Prostate gland (tissue), 2 donors: Measurements from ENCODE around the gene PTPN18. TPM values are rescaled to one million over a fixed set of nuclear protein-coding genes. Genes with fewer than 3 reads are reported as not detected.

Source experiments
- small RNA-seq, 2 donors: library from RNA; depleted of rRNA; stranded (forward); fragments of <200 nt; gene quantifications; one replicate each; pipeline ENCODE3, GENCODE V24; 2016
- total RNA-seq, 2 donors: library from RNA; depleted of rRNA; stranded (reverse); fragments of >200 nt; gene quantifications; one replicate each; pipeline ENCODE4 v1.1.0, GENCODE V29; 2016

PTPN18 gene
- total RNA-seq, 2 donors from 2014 or later, result 37.1 to 93.6 TPM

Small RNA genes lying within 50 kb of the gene (small RNA-seq; reads per million reads assigned to genes)
- 0 reads per million in 2 donors for gene AC132479.1

Other genes with a start within 250 kb of the PTPN18 start
- gene POTEF, start 226.8 kb upstream of the PTPN18 start, total RNA-seq, result 10 to 100 TPM in 1 of 2 donors, 1 to 10 TPM in 1; 2.5 to 14.5 TPM
- gene CCDC74B, start 210.9 kb upstream of the PTPN18 start, total RNA-seq, result 10 to 100 TPM; 21.7 to 31.2 TPM
- 10 to 100 TPM; 38.1 to 74.5 TPM for gene SMPD4, start 174.5 kb upstream of the PTPN18 start, total RNA-seq
- 100 to 1,000 TPM; 161 to 195 TPM for gene MZT2B, start 173.8 kb upstream of the PTPN18 start, total RNA-seq
- gene TUBA3E, start 157.6 kb upstream of the PTPN18 start, total RNA-seq, result 10 to 100 TPM in 1 of 2 donors, not detected in 1; 32.6 TPM
- gene IMP4, start 13.2 kb upstream of the PTPN18 start, total RNA-seq, result 100 to 1,000 TPM in 1 of 2 donors, 10 to 100 TPM in 1; 71.4 to 106 TPM
- 10 to 100 TPM in 1 of 2 donors, 1 to 10 TPM in 1; 3.9 to 18.8 TPM for gene POTEI, start 153.3 kb downstream of the PTPN18 start, total RNA-seq
- gene CFC1B, start 165.2 kb downstream of the PTPN18 start, total RNA-seq, result 1 to 10 TPM in 1 of 2 donors, not detected in 1; 2.9 TPM
- gene CFC1, start 243.5 kb downstream of the PTPN18 start, total RNA-seq, result 10 to 100 TPM in 1 of 2 donors, 1 to 10 TPM in 1; 6.6 to 10.5 TPM